Suprapubic skin (tissue), 4 donors: Measurements from ENCODE around the gene FKBP7. TPM values are rescaled to one million over a fixed set of nuclear protein-coding genes. Genes with fewer than 3 reads are reported as not detected.

Experiments used
- DNase-seq, 2 donors: peaks; one replicate each; pipeline ENCODE4 v3.0.0-alpha.2; 2019; ENCODE audit warnings: low spot score in 2 of 2
- H3K27ac ChIP-seq: fragments of 200-600 bp; sonication (generic); one replicate; pipeline ENCODE4 v1.5.1; 2019
- H3K27me3 ChIP-seq: fragments of 200-600 bp; sonication (generic); one replicate; pipeline ENCODE4 v1.5.1; 2019
- H3K36me3 ChIP-seq: fragments of 200-600 bp; sonication (generic); one replicate; pipeline ENCODE4 v1.5.1; 2019
- H3K4me1 ChIP-seq: fragments of 200-600 bp; sonication (generic); one replicate; pipeline ENCODE4 v1.5.1; 2019
- H3K4me3 ChIP-seq: fragments of 200-600 bp; sonication (generic); one replicate; pipeline ENCODE4 v1.5.1; 2019; ENCODE audit warnings: mild to moderate bottlenecking
- H3K9me3 ChIP-seq: fragments of 200-600 bp; sonication (generic); one replicate; pipeline ENCODE4 v1.5.1; 2019
- CTCF ChIP-seq, 2 donors: fragments of 200-600 bp in 1 of 2; fragments of 450-650 bp in 1 of 2; sonication (generic) in 1 of 2; IDR thresholded peaks; one replicate each; pipeline ENCODE4 v1.5.1; 2016 to 2019; ENCODE audit warnings: antibody characterized with exemption in 2 of 2, mild to moderate bottlenecking in 1 of 2, moderate library complexity in 1 of 2
- EP300 ChIP-seq: sonication (generic); formaldehyde crosslinking; IDR thresholded peaks from one replicate; pipeline ENCODE4 v1.6.1; 2017; ENCODE audit warnings: antibody characterized with exemption
- POLR2A ChIP-seq, 2 donors: fragments of 450-650 bp; IDR thresholded peaks; one replicate each; pipeline ENCODE4 v1.6.1; 2017; ENCODE audit warnings: antibody characterized with exemption in 2 of 2, mild to moderate bottlenecking in 2 of 2, moderate library complexity in 2 of 2
- POLR2AphosphoS5 ChIP-seq, 3 donors: sonication (generic); formaldehyde crosslinking; IDR thresholded peaks; one replicate each; pipeline ENCODE4 v1.6.1; 2017; ENCODE audit warnings: antibody characterized with exemption in 3 of 3
- WGBS: methylation state at CpG from one replicate; pipeline ENCODE4 v1.1.5; 2018; 5-methylcytosine and 5-hydroxymethylcytosine counted together
- total RNA-seq, 4 donors: library from RNA; depleted of rRNA; stranded (reverse); fragments of >200 nt; gene quantifications; one replicate each; pipeline ENCODE4 v1.1.0, GENCODE V29; 2016

Gene FKBP7
- total RNA-seq, 4 donors from 2014 or later, result 1.5 to 3.9 (median 2.8) TPM

GRCh38 chr2:178522950-178523595, 44.7 kb upstream of the FKBP7 start:
- H3K27me3 ChIP-seq, result no peaks in the 10 kb centered on the region
- H3K4me1 ChIP-seq, result peaks cover 7% of the 10 kb centered on the region
- TF ChIP-seq POLR2A (IDR thresholded peaks at IDR 0.05) (no peak), POLR2AphosphoS5 (IDR thresholded peaks at IDR 0.05) (peak in 2 of 3 donors; percentile 21 to 34), EP300 (no peak), CTCF (IDR thresholded peaks at IDR 0.05) (peak; percentile 49 to 73)
- peak; percentile 88 to 89 for DNase-seq
- WGBS, result 22% methylated on average over 25 of the region's 25 CpGs
- no peaks in the 10 kb centered on the region for H3K36me3 ChIP-seq
- H3K27ac ChIP-seq, result peak overlapping the region; percentile 47
- peak overlapping the region; percentile 57 for H3K4me3 ChIP-seq
- no peaks in the 10 kb centered on the region for H3K9me3 ChIP-seq

DNA sequence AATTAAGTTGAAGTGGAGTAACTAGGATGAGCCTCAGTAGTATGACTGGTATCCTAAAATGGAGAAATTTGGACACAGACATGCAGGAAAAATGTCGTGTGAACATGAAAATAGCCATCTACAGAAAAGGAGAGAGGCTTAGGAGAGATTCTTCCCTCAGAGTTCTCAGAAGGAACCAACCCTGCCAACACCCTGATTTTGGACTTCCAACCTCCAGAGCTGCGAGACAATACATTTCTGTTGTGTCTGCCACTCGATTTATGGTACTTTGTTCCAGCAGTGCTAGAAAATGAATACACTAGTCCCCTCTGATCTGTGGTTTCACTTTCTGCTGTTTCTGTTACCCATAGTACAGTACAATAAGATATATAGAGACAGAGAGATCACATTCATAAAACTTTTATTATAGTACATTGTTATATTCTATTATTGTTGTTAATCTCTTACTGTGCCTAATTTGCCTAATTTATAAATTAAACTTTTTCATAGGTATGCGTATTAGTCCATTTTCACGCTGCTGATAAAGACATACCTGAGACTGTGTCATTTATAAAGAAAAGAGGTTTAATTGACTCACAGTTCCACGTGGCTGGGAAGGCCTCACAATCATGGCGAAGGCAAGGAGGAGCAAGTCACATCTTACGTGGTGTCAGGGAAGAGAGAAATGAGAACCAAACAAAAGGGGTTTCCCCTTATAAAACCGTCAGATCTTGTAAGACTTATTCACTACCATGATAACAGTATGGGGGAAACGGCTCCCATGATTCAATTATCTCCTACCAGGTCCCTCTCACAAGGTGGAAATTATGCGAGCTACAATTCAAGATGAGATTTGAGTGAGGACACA, 43.1 kb upstream of the FKBP7 start:
- H3K4me1 ChIP-seq, result peaks cover 7% of the 10 kb centered on the region
- 91% methylated on average over 11 of the region's 11 CpGs for whole genome bisulfite sequencing
- H3K9me3 ChIP-seq, result no peaks in the 10 kb centered on the region
- no peak for DNase-seq
- H3K36me3 ChIP-seq, result peaks cover 6% of the 10 kb centered on the region
- no peak overlapping the region for H3K27ac ChIP-seq
- H3K27me3 ChIP-seq, result no peaks in the 10 kb centered on the region
- H3K4me3 ChIP-seq, result no peak overlapping the region
- TF ChIP-seq POLR2AphosphoS5 (IDR thresholded peaks at IDR 0.05), result no peak
- no peak for TF ChIP-seq POLR2A (IDR thresholded peaks at IDR 0.05)

- TF ChIP-seq CTCF (IDR thresholded peaks at IDR 0.05), result no peak
- no peak for TF ChIP-seq POLR2A (IDR thresholded peaks at IDR 0.05)
- no peak for TF ChIP-seq EP300
- TF ChIP-seq POLR2AphosphoS5 (IDR thresholded peaks at IDR 0.05), result no peak
- Histone ChIP-seq H3K36me3 (peaks cover 12% of the 10 kb centered on the region), H3K9me3 (no peaks in the 10 kb centered on the region), H3K4me1 (no peaks in the 10 kb centered on the region), H3K27ac (no peak overlapping the region), H3K4me3 (no peak overlapping the region), H3K27me3 (no peaks in the 10 kb centered on the region)
- 61% methylated on average over 1 of the region's 1 CpG for WGBS
- no peak for DNase-seq
Measured at GRCh38 chr2:178517496-178517895, 39.1 kb upstream of the FKBP7 start.

DNA sequence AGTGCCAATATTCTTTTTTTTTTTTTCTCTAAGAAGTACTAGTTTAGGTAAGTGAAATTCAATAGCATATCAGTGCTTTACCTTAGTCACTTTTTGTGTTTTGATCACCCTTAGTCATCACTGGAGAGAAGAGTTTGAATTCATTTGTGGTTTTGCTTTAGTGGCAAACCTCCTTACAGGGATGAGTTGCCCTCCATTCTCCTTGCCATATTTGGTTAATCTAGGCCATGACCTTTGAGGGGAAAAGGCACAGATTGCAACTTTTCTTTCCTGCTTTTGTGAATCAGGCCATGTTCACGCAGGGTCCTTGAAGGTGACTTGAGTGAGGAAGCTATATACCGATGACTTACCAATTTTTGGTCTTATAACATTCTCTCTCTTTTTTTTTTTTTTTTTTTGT, 36.3 kb upstream of the FKBP7 start:
- Histone ChIP-seq H3K27ac (no peak overlapping the region), H3K4me1 (no peaks in the 10 kb centered on the region), H3K4me3 (no peak overlapping the region), H3K9me3 (no peaks in the 10 kb centered on the region), H3K36me3 (peaks cover 21% of the 10 kb centered on the region), H3K27me3 (no peaks in the 10 kb centered on the region)
- DNase-seq, result no peak
- TF ChIP-seq EP300 (no peak), CTCF (IDR thresholded peaks at IDR 0.05) (no peak), POLR2A (IDR thresholded peaks at IDR 0.05) (no peak), POLR2AphosphoS5 (IDR thresholded peaks at IDR 0.05) (no peak)
- WGBS, result 94% methylated on average over 2 of the region's 2 CpGs

- Histone ChIP-seq H3K9me3 (no peaks in the 10 kb centered on the region), H3K27ac (no peak overlapping the region), H3K4me3 (no peak overlapping the region), H3K27me3 (no peaks in the 10 kb centered on the region), H3K36me3 (peaks cover 22% of the 10 kb centered on the region), H3K4me1 (no peaks in the 10 kb centered on the region)
- DNase-seq, result no peak
- WGBS, result 96% methylated on average over 4 of the region's 4 CpGs
- TF ChIP-seq CTCF (IDR thresholded peaks at IDR 0.05) (no peak), EP300 (no peak), POLR2AphosphoS5 (IDR thresholded peaks at IDR 0.05) (no peak), POLR2A (IDR thresholded peaks at IDR 0.05) (no peak)
Measured at GRCh38 chr2:178513876-178514275, 35.5 kb upstream of the FKBP7 start.
